ENCODE data around the gene GUCA1C.

GUCA1C gene, protein sequence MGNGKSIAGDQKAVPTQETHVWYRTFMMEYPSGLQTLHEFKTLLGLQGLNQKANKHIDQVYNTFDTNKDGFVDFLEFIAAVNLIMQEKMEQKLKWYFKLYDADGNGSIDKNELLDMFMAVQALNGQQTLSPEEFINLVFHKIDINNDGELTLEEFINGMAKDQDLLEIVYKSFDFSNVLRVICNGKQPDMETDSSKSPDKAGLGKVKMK

GRCh38 chr3:108953700-108954099 is at the start of gene GUCA1C:
TSS of gene GUCA1C (minus strand) at chr3:108953879. CDS start at chr3:108953762, 117 bp downstream.
- DNase-seq (ENCODE audit: low read depth in 2 of 2), result no peak

GRCh38 chr3:108998436-108998835 is 44.8 kb upstream of the GUCA1C start:
- DNase-seq (ENCODE audit: low read depth in 2 of 2), result no peak

GRCh38 chr3:108985844-108986243 is 32.2 kb upstream of the GUCA1C start:
- no peak for DNase-seq (ENCODE audit: low read depth in 2 of 2)

DNA sequence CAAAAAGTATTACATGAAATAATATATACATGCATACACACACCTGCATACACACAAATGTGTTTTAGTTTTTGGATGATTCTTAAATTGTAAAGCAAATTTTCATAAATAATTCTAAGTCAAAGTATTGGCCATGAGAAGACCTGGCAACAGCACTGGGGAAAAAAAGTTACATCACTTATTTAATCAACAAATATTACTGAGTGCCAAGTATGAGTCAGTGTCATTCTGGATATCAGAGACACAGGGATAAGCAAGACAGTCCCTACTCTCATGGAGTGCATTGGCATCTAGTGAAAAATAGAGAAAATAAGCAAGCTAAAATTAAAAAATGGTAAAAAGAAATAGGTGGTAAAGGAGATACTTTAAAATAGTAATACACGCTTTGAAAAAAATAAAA is 29.4 kb upstream of the GUCA1C start:
- no peak for DNase-seq (ENCODE audit: low read depth in 2 of 2)

DNA sequence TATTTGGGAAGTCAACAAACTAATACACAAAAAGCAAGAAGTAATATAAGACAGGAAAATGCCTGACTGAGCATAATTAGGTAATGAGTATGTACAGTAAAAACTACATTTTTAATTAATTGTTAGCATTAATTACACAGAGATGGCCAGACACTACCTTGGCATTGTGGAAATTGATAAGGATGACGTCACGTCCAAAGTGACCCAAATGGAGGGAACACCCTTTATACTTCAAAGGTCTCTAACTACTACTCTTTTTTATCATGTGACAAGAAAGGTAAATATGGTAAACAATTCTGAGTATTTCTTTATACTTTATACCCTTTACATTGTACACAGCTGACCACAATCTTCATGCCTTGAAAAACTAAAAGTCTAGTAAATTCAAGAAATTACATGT is 22.4 kb upstream of the GUCA1C start:
- DNase-seq (ENCODE audit: low read depth in 2 of 2), result no peak

DNA sequence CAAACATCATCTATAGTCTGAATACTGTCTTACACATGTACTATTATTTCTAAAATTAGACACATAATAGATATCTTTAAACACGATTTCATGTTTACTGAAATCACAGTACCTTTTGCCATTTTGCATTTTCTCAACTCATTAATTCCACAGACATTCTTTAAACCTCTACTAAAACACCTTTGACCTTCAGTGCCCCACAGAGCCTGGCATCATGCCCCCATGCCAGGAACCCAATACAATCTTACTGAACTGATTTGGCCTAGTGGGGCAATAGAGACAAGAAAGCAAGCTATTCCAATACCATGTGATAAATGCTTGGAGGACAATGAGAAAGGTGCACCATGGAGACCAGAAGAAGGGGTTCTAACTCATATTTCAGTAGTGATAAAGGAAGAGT is 19.3 kb upstream of the GUCA1C start:
- DNase-seq (ENCODE audit: low read depth in 2 of 2), result no peak

DNA sequence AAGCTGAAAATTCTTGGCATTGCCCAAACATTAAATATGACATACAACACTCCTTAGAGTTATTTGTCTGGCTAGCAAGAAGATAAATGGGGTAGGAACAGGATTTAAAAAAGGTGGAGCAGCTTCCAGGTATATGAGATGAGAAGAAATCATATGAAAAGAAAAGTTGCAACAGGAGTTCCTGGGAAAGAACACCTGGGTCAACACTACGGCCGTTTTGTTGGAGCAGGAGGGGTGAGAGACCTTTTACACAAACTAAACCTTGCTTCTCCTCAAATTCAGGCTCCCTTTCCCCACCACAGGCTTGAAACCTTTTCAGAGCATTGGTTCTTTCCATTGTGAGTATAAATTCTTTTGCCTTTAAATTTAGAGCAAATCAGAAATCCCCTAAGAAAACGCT is 18.8 kb upstream of the GUCA1C start:
- no peak for DNase-seq (ENCODE audit: low read depth in 2 of 2)

DNA sequence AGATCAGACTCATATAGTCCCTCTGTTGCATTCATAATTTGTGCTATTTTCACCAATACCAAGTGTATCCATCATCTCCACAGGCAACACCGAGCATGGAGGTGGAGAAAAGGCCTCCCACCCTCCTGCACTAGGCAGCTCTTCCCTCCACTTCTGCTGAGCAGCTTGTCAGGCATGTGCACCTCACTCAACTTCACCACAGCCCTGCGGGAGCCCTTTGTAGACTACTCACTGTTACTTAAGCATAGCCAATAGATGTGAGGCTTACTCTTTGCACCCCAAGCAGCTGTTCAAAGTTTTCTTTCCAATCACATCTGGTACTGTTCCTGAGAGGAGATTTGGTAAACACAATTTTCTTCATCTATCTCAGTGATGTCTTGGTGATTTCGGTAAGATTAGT is 16.9 kb upstream of the GUCA1C start:
- no peak for DNase-seq (ENCODE audit: low read depth in 2 of 2)

DNA sequence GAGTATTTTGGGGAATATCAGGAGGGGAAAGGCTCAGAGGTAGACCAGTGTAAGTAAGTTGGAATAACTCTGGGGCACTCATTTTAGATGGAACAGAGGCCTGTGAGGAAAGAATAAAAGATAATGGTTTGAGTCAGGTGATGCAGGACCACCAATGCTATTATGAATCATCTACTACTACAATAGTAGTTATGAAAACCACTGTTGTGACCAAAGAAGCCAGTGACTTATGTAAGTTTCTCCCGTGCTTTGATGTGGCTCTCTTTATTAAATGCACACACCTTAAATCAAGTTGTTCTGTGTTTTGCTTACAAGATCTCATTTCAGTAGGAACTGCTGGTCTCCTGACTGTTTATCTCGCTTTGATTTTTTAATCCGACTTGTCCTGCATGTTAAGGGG is 13.1 kb upstream of the GUCA1C start:
- no peak for DNase-seq (ENCODE audit: low read depth in 2 of 2)

- no peak for DNase-seq (ENCODE audit: low read depth in 2 of 2)
Measured at GRCh38 chr3:108959017-108959416, 5.3 kb upstream of the GUCA1C start.

- no peak for DNase-seq (ENCODE audit: low read depth in 2 of 2)
Measured at GRCh38 chr3:108953210-108953609, 469 bp downstream of the GUCA1C start.

GRCh38 chr3:108951820-108952501 is 1.7 kb downstream of the GUCA1C start:
- DNase-seq (ENCODE audit: low read depth in 2 of 2), result no peak

- DNase-seq (ENCODE audit: low read depth in 2 of 2), result no peak
Measured at GRCh38 chr3:108947855-108948254, 5.8 kb downstream of the GUCA1C start.

GRCh38 chr3:108946292-108947285 is 7.1 kb downstream of the GUCA1C start:
- peak; percentile 39 to 51 for DNase-seq (ENCODE audit: low read depth in 2 of 2)

- no peak for DNase-seq (ENCODE audit: low read depth in 2 of 2)
Measured at GRCh38 chr3:108940568-108941263, 13.0 kb downstream of the GUCA1C start.

DNA sequence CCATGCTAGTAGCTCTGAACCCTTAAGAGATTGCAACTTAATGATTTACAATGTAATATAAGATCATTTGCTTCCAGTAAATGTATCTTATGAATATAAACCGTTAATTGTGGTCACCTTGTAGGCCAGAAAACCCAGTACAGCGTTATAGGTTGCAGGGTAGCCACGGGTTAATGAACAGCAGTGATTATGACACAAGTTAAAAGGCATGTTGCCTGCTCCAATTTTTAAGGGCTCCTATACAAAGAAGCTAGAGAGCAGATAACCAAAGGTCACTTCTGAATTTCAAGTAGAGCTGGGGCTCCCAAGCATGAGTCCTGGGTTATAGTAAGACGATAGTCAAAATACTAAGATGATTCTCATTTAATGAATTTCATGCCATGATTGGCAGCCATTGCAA is 13.5 kb downstream of the GUCA1C start:
- no peak for DNase-seq (ENCODE audit: low read depth in 2 of 2)

GRCh38 chr3:108936924-108937689 is 16.6 kb downstream of the GUCA1C start:
- DNase-seq (ENCODE audit: low read depth in 2 of 2), result no peak

DNA sequence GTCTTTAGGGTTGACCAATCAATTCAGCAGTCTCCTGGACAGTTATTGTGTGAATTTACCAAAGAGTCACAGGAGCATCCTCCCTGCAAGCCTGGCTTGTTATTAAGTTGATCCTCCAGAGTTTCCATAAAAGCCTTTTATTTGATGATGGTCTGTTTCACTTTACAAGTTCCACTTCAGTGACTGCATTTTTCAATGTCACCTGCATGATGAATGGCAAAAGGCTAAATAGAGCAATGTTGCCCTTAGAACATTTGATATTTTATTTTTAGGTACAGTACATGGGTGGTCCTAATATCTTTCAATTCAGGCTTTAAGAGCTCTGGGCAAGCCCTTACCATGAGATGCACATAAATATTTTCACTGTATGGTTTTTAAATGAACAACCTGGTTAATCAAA is 22.6 kb downstream of the GUCA1C start:
- DNase-seq (ENCODE audit: low read depth in 2 of 2), result no peak

DNA sequence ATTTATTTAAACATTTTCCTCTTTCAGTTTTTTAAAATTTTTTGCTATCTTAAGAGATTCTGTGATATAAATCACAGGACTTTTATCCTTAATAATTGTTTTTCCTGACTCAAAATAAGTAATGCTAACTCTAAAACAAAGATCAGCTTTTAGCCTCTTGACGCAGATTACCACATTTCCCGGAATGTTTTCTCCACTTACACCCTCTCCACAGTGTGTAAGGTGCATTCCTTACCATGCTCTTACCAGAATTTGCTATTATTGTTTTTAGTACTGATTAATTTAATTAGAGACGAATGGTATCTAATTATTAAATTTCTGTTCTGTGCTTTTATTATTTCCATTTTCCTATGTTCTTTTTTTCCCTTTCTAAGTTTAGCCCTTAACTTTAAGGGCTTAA is 34.8 kb downstream of the GUCA1C start:
- DNase-seq (ENCODE audit: low read depth in 2 of 2), result no peak

GRCh38 chr3:108914774-108915641 is 38.7 kb downstream of the GUCA1C start:
- DNase-seq (ENCODE audit: low read depth in 2 of 2), result peak; percentile 30 to 34
